Peyer's patch (tissue), 4 donors: Measurements from ENCODE around the gene PPRC1. TPM values are rescaled to one million over a fixed set of nuclear protein-coding genes. Genes with fewer than 3 reads are reported as not detected.

Experiments used
- DNase-seq, 3 donors: peaks; one replicate each; pipeline ENCODE4 v3.0.0-alpha.2; 2017 to 2019
- H3K27ac ChIP-seq, 4 donors: fragments of 200-600 bp; sonication (generic); one replicate each; pipeline ENCODE4 v1.5.1; 2016 to 2019
- H3K27me3 ChIP-seq, 2 donors: fragments of 200-600 bp; sonication (generic); one replicate each; pipeline ENCODE4 v1.5.1; 2019
- H3K36me3 ChIP-seq, 3 donors: fragments of 200-600 bp; sonication (generic); one replicate each; pipeline ENCODE4 v1.5.1; 2016 to 2019
- H3K4me1 ChIP-seq, 4 donors: fragments of 200-600 bp; sonication (generic); one replicate each; pipeline ENCODE4 v1.5.1; 2016 to 2019
- H3K4me3 ChIP-seq, 4 donors: fragments of 200-600 bp; sonication (generic); 1 replicate in 3 of 4; 2 replicates in 1 of 4; pipeline ENCODE4 v1.5.1; 2016 to 2019; ENCODE audit warnings: mild to moderate bottlenecking in 1 of 4
- H3K9me3 ChIP-seq, 4 donors: fragments of 200-600 bp; sonication (generic); one replicate each; pipeline ENCODE4 v1.5.1; 2016 to 2019; ENCODE audit warnings: mild to moderate bottlenecking in 1 of 4
- CTCF ChIP-seq, 6 experiments: fragments of 450-650 bp in 4 of 6; fragments of 200-600 bp in 2 of 6; sonication (generic) in 1 of 6; IDR thresholded peaks; one replicate each; pipeline ENCODE4 v1.5.1; 2017 to 2019; ENCODE audit warnings: antibody characterized with exemption in 6 of 6, mild to moderate bottlenecking in 3 of 6, moderate library complexity in 1 of 6
- POLR2A ChIP-seq, 2 donors: fragments of 450-650 bp; IDR thresholded peaks; one replicate each; pipeline ENCODE4 v1.5.1; 2017; ENCODE audit warnings: antibody characterized with exemption in 2 of 2, mild to moderate bottlenecking in 2 of 2, moderate library complexity in 2 of 2
- total RNA-seq, 4 donors: library from RNA; depleted of rRNA; stranded (reverse); fragments of >200 nt; gene quantifications; one replicate each; pipeline ENCODE4 v1.1.0, GENCODE V29; 2016

Gene PPRC1
- total RNA-seq, 4 donors from 2014 or later, result 8.6 to 71.0 (median 24.0) TPM

- H3K36me3 ChIP-seq, result no peaks in the 10 kb centered on the region
- H3K27me3 ChIP-seq, result no peaks in the 10 kb centered on the region
- DNase-seq, result no peak
- H3K4me1 ChIP-seq, result no peaks in the 10 kb centered on the region
- no peak for TF ChIP-seq POLR2A (IDR thresholded peaks at IDR 0.05)
- no peak for TF ChIP-seq CTCF (IDR thresholded peaks at IDR 0.05)
- no peaks in the 10 kb centered on the region for H3K9me3 ChIP-seq
- no peak overlapping the region for H3K27ac ChIP-seq
- H3K4me3 ChIP-seq, result no peak overlapping the region
Observed at GRCh38 chr10:102096449-102096848, 36.4 kb upstream of the PPRC1 start.

- no peak overlapping the region for H3K27ac ChIP-seq
- H3K36me3 ChIP-seq, result no peaks in the 10 kb centered on the region
- no peak for TF ChIP-seq CTCF (IDR thresholded peaks at IDR 0.05)
- no peak for TF ChIP-seq POLR2A (IDR thresholded peaks at IDR 0.05)
- H3K9me3 ChIP-seq, result no peaks in the 10 kb centered on the region
- DNase-seq, result no peak
- no peak overlapping the region for H3K4me3 ChIP-seq
- no peaks in the 10 kb centered on the region for H3K4me1 ChIP-seq
- H3K27me3 ChIP-seq, result no peaks in the 10 kb centered on the region
Observed at GRCh38 chr10:102101152-102101551, 31.7 kb upstream of the PPRC1 start.

- Histone ChIP-seq H3K36me3 (peaks cover 0 to 9% (median 0%) of the 10 kb centered on the region in 3 donors), H3K27ac (no peak overlapping the region), H3K4me1 (no peaks in the 10 kb centered on the region), H3K9me3 (no peaks in the 10 kb centered on the region), H3K27me3 (no peaks in the 10 kb centered on the region), H3K4me3 (no peak overlapping the region)
- no peak for TF ChIP-seq CTCF (IDR thresholded peaks at IDR 0.05)
- no peak for TF ChIP-seq POLR2A (IDR thresholded peaks at IDR 0.05)
- DNase-seq, result no peak
Observed at GRCh38 chr10:102102421-102102820, 30.4 kb upstream of the PPRC1 start.

- no peak for DNase-seq
- TF ChIP-seq CTCF (IDR thresholded peaks at IDR 0.05) (no peak), POLR2A (IDR thresholded peaks at IDR 0.05) (no peak)
- Histone ChIP-seq H3K27me3 (no peaks in the 10 kb centered on the region), H3K9me3 (no peaks in the 10 kb centered on the region), H3K4me1 (peaks cover 0 to 5% (median 0%) of the 10 kb centered on the region in 4 donors), H3K4me3 (no peak overlapping the region), H3K27ac (no peak overlapping the region), H3K36me3 (peaks cover 0 to 53% (median 0%) of the 10 kb centered on the region in 3 donors)
Observed at GRCh38 chr10:102106998-102107397, 25.8 kb upstream of the PPRC1 start.

- Histone ChIP-seq H3K4me1 (peaks cover 0 to 28% (median 14%) of the 10 kb centered on the region in 4 donors), H3K9me3 (no peaks in the 10 kb centered on the region), H3K4me3 (no peak overlapping the region), H3K27ac (no peak overlapping the region), H3K36me3 (peaks cover 0 to 53% (median 0%) of the 10 kb centered on the region in 3 donors), H3K27me3 (no peaks in the 10 kb centered on the region)
- no peak for DNase-seq
- TF ChIP-seq CTCF (IDR thresholded peaks at IDR 0.05) (no peak), POLR2A (IDR thresholded peaks at IDR 0.05) (no peak)
Observed at GRCh38 chr10:102109166-102110116, 23.4 kb upstream of the PPRC1 start.
